GM13976 (cell line): ENCODE results near the gene SCUBE1.

ENCODE experiments used
- DNase-seq: peaks from one replicate; pipeline ENCODE4 v3.0.0; 2012; ENCODE audit warnings: low spot score
- CTCF ChIP-seq: IDR thresholded peaks from 2 replicates; pipeline ENCODE4 v1.5.1; 2012; ENCODE audit warnings: borderline replicate concordance, mild to moderate bottlenecking; ENCODE audit not compliant: insufficient read depth; ENCODE audit errors: extremely low read depth, missing control alignments, control extremely low read depth
- in situ Hi-C: fragments of 300-500 bp; cut with MboI; formaldehyde crosslinking; loops from one replicate; pipeline ENCODE4 v1.12.0; 2022; ENCODE audit warnings: low sequenced_read_pairs, mixed read lengths, inconsistent platforms; ENCODE audit not compliant: unreplicated experiment

SCUBE1 gene

GRCh38 chr22:43157874-43158546, 185.2 kb downstream of the SCUBE1 start:
- no peak for DNase-seq
- in situ Hi-C loops = no loop called here
- no peak for TF ChIP-seq CTCF

- no peak for DNase-seq
- TF ChIP-seq CTCF = no peak
- in situ Hi-C loops = no loop called here
These were observed 186.8 kb downstream of the SCUBE1 start for GRCh38 chr22:43156413-43156812.

- in situ Hi-C loops = no loop called here
- no peak for DNase-seq
- no peak for TF ChIP-seq CTCF
These were observed 187.4 kb downstream of the SCUBE1 start for GRCh38 chr22:43155789-43156188.

- in situ Hi-C loops = no loop called here
- no peak for TF ChIP-seq CTCF
- no peak for DNase-seq
These were observed 188.2 kb downstream of the SCUBE1 start for GRCh38 chr22:43154887-43155536.

- DNase-seq = no peak
- no peak for TF ChIP-seq CTCF
- in situ Hi-C loops = no loop called here
These were observed 189.3 kb downstream of the SCUBE1 start for GRCh38 chr22:43153899-43154298.

- TF ChIP-seq CTCF = no peak
- in situ Hi-C loops = no loop called here
- no peak for DNase-seq
These were observed 190.7 kb downstream of the SCUBE1 start for GRCh38 chr22:43152357-43153071.
